NCI-H2196 treated with DMSO at 0.1 percent for 48 hours (cell line): ENCODE measurements around the gene APOL2.
"Not testable (repeated sequence)": the region's sequence is repeated elsewhere in the genome, so short reads cannot be mapped to it uniquely, and the experiment has no call there.

ENCODE experiments used
- DNase-seq: peaks from one replicate; lab custom pipeline; 2025; ENCODE audit not compliant: unreplicated experiment; lab: John Stamatoyannopoulos, UW

The APOL2 gene

GRCh38 chr22:36202906-36203305 lies 36.4 kb downstream of the APOL2 start:
- DNase-seq: not testable (repeated sequence)

DNA sequence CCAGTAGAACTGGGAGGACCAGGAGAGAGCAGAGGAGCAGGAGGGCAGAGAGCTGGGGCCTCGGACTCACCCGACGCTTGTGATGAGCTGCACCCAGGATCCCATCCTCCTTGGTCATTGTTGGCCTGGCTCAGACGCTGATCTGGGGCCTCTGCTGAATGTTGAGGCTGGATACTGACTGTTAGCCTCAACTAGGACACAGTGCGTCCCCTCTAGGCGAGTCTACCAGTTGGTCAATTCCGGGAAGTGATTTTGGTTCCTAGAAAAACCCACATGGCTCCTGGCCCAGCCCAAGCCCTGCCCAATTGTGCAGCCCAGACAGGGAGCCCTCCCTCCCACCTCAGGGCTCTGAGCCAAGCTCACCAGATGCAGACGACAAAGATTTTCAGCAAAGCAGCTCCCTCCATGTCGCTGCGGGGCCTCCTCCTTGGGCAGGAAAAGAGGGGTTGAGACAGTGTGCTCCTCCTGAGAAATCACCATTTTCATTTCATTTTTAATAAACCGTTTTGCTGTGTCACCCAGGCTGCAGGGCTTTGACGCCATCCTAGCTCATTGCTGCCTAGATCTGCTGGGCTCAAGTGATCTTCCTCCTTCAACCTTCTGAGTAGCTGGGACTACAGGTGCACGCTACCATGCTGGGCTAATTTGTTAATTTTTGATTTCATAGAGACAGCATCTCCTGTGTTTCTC lies 37.6 kb downstream of the APOL2 start, which contains the start of gene APOL4:
TSS of gene APOL4 (minus strand) at position 180 of the 690 bp plus-strand sequence. CDS start at position 105, 75 bp downstream.
- no peak for DNase-seq

GRCh38 chr22:36201025-36201424 lies 38.3 kb downstream of the APOL2 start:
- DNase-seq: not testable (repeated sequence)

GRCh38 chr22:36199001-36199551 lies 40.3 kb downstream of the APOL2 start:
- no peak for DNase-seq

DNA sequence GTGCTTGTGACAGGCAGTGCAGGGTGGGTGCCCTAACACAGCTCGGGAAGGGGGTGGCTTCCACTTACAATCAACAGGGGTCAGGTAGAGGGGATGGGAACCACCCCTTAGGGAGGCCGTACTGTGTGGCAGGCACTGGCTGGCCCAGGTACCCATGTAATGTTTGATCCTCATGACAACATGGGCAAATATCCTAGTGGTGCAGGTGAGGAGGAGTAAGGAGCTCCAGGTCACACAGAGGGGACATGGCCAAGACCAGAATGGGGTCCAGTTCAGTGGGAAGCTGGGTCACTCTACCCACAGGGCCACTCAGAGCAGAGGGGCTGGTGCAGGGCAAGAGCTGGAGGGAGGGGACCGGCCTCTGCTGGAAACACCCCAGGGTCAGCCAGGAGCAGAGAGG lies 40.8 kb downstream of the APOL2 start:
- DNase-seq: no peak

GRCh38 chr22:36197514-36198146 lies 41.7 kb downstream of the APOL2 start:
- DNase-seq: no peak

DNA sequence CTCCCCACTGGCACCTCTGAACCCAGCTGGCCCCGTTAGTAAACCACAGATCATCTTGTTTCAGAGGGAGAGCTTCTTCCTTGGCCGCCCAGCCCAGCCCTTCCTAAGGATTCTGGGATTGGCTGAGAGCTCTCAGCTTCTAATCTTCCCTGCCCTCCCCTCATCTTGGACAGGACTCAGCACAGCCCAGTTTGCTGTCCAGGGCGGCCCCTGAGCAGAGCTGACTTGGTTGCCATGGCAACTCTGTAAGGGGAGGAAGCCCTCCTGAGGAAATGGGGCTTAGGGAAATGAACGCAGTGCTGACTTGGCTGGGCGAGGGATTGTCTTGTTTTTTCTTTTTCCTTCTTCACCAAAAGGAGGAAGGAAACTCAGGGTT lies 42.3 kb downstream of the APOL2 start:
- DNase-seq: no peak

GRCh38 chr22:36196254-36197064 lies 42.9 kb downstream of the APOL2 start:
- DNase-seq: no peak

DNA sequence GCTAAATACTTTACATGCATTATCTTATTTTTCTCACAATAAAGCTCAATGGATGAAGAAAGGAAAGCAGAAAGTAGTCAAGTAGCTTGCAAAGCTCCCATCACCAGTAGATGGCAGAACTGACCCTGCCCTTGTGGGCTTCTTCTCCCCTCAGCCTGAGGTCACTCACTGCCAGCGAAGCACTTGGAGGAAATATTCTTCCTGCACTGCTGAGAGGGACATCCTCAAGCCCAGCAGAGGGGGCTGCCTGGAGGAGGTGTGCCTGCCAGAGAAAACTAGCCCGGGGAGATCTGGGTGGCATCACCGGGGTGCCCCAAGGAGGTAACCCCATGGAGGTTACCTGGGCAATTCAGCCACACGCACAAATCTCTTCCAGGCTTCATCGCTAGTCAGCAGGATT lies 44.4 kb downstream of the APOL2 start:
- no peak for DNase-seq

DNA sequence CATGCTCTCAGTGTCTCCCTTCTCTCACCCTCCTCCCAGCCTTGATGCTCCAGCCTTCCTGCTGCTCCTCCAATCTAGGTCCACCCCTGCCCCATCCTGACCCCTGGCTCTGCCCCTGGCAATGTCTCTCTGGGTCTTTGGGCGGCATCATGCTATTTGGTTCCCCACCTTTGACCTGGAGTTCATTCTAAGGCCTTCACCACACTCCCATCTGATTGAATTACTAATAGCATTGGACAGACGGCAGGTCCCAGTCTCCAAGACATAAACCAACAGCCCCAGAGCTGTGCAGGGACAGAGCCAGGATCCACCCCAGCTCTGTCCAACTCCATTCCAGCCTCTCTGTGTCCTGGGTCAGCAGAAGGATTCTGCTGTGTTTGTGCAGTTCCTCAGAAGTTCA lies 44.9 kb downstream of the APOL2 start:
- DNase-seq: no peak

DNA sequence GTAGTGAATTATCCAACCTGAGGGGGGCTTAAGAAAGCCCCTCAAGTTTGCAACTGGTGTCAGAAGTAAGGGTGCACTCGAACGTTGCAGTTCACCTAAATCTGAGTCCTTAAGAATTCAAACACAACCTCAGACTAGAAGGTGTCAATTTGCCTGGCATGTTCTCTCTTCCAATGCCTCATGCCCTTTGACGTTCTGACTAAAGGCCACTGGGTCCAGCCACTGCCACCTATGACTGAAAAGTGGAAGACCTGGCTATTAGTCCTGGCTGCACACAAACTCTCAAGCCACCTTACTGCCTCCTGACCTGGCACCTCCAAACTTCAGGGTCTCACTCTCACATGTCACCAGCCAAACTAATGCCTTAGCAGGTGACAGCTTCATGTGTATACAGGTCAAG lies 45.8 kb downstream of the APOL2 start:
- no peak for DNase-seq

DNA sequence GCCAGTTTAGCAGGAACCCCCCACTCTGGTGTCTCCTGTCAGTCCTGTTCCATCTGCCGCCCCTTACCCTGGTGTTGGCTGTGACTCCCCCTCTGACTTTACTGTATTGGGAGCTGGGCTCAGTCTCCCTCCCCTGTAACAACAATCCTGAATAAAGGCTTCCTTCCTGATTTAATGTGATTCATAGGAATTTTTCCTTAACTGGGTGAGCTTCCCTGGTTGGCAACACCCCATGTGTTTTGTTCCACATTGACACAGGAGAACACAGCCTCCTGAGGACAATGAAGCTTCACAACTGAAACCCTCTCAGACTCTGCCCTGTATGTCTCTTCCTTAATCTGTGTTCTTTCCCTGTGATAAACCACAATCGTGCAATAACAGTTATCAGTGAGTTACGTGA lies 46.2 kb downstream of the APOL2 start:
- DNase-seq: no peak

- DNase-seq: no peak
Measured at GRCh38 chr22:36192542-36192941, 46.8 kb downstream of the APOL2 start.

DNA sequence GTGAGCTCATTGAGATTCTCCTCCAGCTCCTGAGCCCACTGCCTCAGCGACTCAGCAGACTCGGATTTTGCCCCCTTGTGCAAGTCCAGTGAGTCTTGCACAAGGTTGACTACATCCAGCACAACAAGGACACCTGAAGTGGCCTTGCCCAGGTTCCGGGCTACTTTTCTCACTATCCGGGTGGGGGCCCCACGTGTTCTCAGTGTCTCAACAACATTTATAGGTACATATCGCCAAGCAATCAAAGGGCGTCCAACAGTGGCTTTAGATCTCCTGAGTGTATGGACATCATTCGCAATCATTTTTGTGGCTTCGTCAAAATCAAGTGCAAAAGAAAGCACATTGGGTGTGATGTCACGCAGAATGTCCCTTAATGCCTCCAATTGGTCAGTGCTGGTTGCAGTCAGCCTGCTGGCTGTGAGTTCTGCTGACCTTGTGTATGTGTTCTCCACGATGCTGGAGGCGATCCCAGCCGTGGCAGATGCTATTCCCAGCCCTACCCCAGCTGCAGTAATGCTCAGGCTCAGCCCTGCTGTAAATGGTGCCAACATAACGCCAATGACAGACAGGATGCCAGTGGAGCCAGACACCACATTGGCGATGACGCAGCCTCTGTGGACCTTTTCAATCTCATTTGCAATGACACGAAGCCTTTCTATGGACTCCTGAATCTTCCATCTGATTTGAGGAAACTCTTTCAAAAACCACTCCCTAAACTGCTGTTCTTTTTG lies 48.1 kb downstream of the APOL2 start:
- no peak for DNase-seq

DNA sequence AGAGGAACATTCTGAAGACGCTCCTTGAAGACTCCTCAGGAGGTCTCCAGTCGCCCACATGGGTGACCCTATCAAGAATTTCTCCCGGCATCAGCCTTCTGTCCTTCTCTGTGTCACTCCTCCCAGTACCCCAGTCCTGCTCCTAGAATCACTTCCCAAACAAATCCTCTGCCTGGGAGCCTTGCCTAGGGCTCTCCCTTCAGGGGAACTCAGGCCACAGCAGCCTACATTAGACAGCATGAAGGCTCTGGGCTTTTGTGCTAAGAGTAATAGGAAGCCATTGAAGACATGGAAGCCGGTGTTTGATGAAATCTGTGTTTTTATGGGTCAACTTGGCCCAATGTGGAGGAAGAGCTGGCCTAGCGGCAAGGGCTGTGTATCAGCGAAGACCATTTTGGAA lies 51.5 kb downstream of the APOL2 start:
- not testable (repeated sequence) for DNase-seq

- DNase-seq: no peak
Measured at GRCh38 chr22:36185828-36186624, 53.3 kb downstream of the APOL2 start.

- no peak for DNase-seq
Measured at GRCh38 chr22:36184433-36185025, 54.8 kb downstream of the APOL2 start.

- DNase-seq: no peak
Measured at GRCh38 chr22:36183446-36183845, 55.9 kb downstream of the APOL2 start.

- DNase-seq: no peak
Measured at GRCh38 chr22:36182857-36183256, 56.5 kb downstream of the APOL2 start.

DNA sequence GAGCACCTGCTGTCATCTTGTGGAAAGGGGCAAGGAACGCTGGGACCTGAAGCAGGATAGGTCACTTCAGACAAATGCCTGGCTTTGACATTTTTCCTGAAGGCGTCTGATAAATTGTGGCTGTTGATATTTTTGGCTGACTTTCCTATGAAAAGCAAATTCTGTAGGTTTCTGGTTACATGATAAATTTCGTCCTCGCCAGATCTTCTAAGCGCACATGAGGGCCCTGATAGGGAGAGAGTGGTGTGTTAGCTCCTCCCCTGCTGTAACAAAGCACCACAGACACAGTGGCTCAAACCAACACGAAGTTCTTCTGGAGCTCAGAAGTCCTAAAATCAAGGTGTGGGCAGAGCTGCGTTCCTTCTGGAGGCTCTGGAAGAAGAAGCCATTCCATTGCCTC lies 57.3 kb downstream of the APOL2 start:
- no peak for DNase-seq
